ENCODE results near the gene RFXANK.

The RFXANK gene

GRCh38 chr19:19230999-19231398 lies 38.9 kb downstream of the RFXANK start:
- no peak for ATAC-seq

GRCh38 chr19:19232261-19232721 lies 40.2 kb downstream of the RFXANK start:
- ATAC-seq (no peak), DNase-seq (ENCODE audit: low spot score in 2 of 2) (no peak)
- Mint-ChIP-seq H3K36me3 (no peaks in the 10 kb centered on the region), H3K4me1 (no peaks in the 10 kb centered on the region), H3K9me3 (peaks cover 5% of the 10 kb centered on the region), H3K27ac (no peak overlapping the region), H3K4me3 (no peak overlapping the region)

More at GRCh38 chr19:19230999-19231398, 38.9 kb downstream of the RFXANK start:
- Mint-ChIP-seq H3K4me1 (no peaks in the 10 kb centered on the region), H3K36me3 (no peaks in the 10 kb centered on the region), H3K9me3 (peaks cover 2% of the 10 kb centered on the region), H3K27ac (no peak overlapping the region), H3K4me3 (no peak overlapping the region)
- no peak for DNase-seq (ENCODE audit: low spot score in 2 of 2)

GRCh38 chr19:19234220-19234816 lies 42.3 kb downstream of the RFXANK start:
- no peak for ATAC-seq
- no peak for DNase-seq (ENCODE audit: low spot score in 2 of 2)
- Mint-ChIP-seq H3K9me3 (peaks cover 5% of the 10 kb centered on the region), H3K27ac (no peak overlapping the region), H3K4me3 (no peak overlapping the region), H3K4me1 (no peaks in the 10 kb centered on the region), H3K36me3 (no peaks in the 10 kb centered on the region)

GRCh38 chr19:19236173-19236572 lies 44.1 kb downstream of the RFXANK start:
- Mint-ChIP-seq H3K4me3 (no peak overlapping the region), H3K4me1 (no peaks in the 10 kb centered on the region), H3K36me3 (no peaks in the 10 kb centered on the region), H3K27ac (no peak overlapping the region), H3K9me3 (peaks cover 5% of the 10 kb centered on the region)
- ATAC-seq = no peak
- DNase-seq (ENCODE audit: low spot score in 2 of 2) = no peak

- Mint-ChIP-seq H3K27ac (no peak overlapping the region), H3K4me3 (no peak overlapping the region), H3K9me3 (peaks cover 5% of the 10 kb centered on the region), H3K4me1 (no peaks in the 10 kb centered on the region), H3K36me3 (no peaks in the 10 kb centered on the region)
- ATAC-seq (no peak), DNase-seq (ENCODE audit: low spot score in 2 of 2) (no peak)
Observed at GRCh38 chr19:19238126-19238894, 46.3 kb downstream of the RFXANK start.

GRCh38 chr19:19239675-19240074 lies 47.6 kb downstream of the RFXANK start:
- Mint-ChIP-seq H3K9me3 (peaks cover 5% of the 10 kb centered on the region), H3K4me3 (no peak overlapping the region), H3K36me3 (no peaks in the 10 kb centered on the region), H3K4me1 (no peaks in the 10 kb centered on the region), H3K27ac (no peak overlapping the region)
- DNase-seq (ENCODE audit: low spot score in 2 of 2) (no peak), ATAC-seq (no peak)

GRCh38 chr19:19240476-19240875 lies 48.4 kb downstream of the RFXANK start:
- peaks cover 5% of the 10 kb centered on the region for H3K9me3 Mint-ChIP-seq
- DNase-seq (ENCODE audit: low spot score in 2 of 2) = no peak
- H3K4me1 Mint-ChIP-seq = no peaks in the 10 kb centered on the region
- ATAC-seq = no peak
- H3K4me3 Mint-ChIP-seq = no peak overlapping the region
- H3K27ac Mint-ChIP-seq = no peak overlapping the region
- H3K36me3 Mint-ChIP-seq = no peaks in the 10 kb centered on the region

- H3K4me1 Mint-ChIP-seq = no peaks in the 10 kb centered on the region
- no peak for DNase-seq (ENCODE audit: low spot score in 2 of 2)
- ATAC-seq = no peak
- no peaks in the 10 kb centered on the region for H3K36me3 Mint-ChIP-seq
- H3K4me3 Mint-ChIP-seq = no peak overlapping the region
- no peak overlapping the region for H3K27ac Mint-ChIP-seq
- H3K9me3 Mint-ChIP-seq = no peaks in the 10 kb centered on the region
Observed at GRCh38 chr19:19250196-19250801, 58.2 kb downstream of the RFXANK start.
